OCI-LY3 (cell line): ENCODE measurements around the gene ZNF134.

Source experiments
- H2AFZ ChIP-seq: fragments of 200-600, 300-600 bp; shearing (Covaris generic); 2 replicates; pipeline ENCODE4 v1.6.0; 2014; ENCODE audit warnings: antibody characterized with exemption, low read depth, low read length
- H3K27ac ChIP-seq: fragments of 200-600, 300-600 bp; sonication (generic); 2 replicates; pipeline ENCODE4 v1.5.1; 2014; ENCODE audit warnings: mild to moderate bottlenecking, low read length, moderate library complexity, mixed read lengths
- H3K27me3 ChIP-seq: fragments of 200-600, 300-600 bp; sonication (generic); 2 replicates; pipeline ENCODE4 v1.6.1; 2014; ENCODE audit warnings: low read depth, low read length, mixed read lengths
- H3K36me3 ChIP-seq: fragments of 200-600, 300-600 bp; sonication (generic); replicated peaks from 2 replicates; pipeline ENCODE3; 2014; ENCODE audit warnings: low read depth, low read length, mixed read lengths
- H3K4me1 ChIP-seq: fragments of 300-600, 200-600 bp; sonication (generic); 2 replicates; pipeline ENCODE4 v1.6.1; 2014; ENCODE audit warnings: low read length, mixed read lengths
- H3K4me2 ChIP-seq: fragments of 200-600, 300-600 bp; sonication (generic); 2 replicates; pipeline ENCODE4 v1.6.1; 2014; ENCODE audit warnings: low read length, mixed read lengths
- H3K4me3 ChIP-seq: fragments of 300-600, 200-600 bp; sonication (generic); 2 replicates; pipeline ENCODE4 v1.5.1; 2014; ENCODE audit warnings: antibody characterized with exemption, mild to moderate bottlenecking, low read length, moderate library complexity
- H3K79me2 ChIP-seq: fragments of 300-600, 200-600 bp; shearing (Covaris generic); 2 replicates; pipeline ENCODE4 v1.6.1; 2014; ENCODE audit warnings: mild to moderate bottlenecking, low read length, mixed read lengths
- H3K9ac ChIP-seq: fragments of 300-600, 200-600 bp; shearing (Covaris generic); 2 replicates; pipeline ENCODE4 v1.6.0; 2014; ENCODE audit warnings: mild to moderate bottlenecking, low read length, moderate library complexity
- H3K9me3 ChIP-seq: fragments of 200-600, 300-600 bp; shearing (Covaris generic); 2 replicates; pipeline ENCODE4 v1.6.1; 2014; ENCODE audit warnings: low read length, mixed read lengths; ENCODE audit not compliant: insufficient read depth
- H4K20me1 ChIP-seq: fragments of 200-600, 300-600 bp; sonication (generic); 2 replicates; pipeline ENCODE4 v1.6.1; 2016; ENCODE audit warnings: low read length, mixed read lengths; ENCODE audit not compliant: insufficient read depth
- EZH2phosphoT487 ChIP-seq: fragments of 200-600 bp; shearing (Covaris generic); IDR thresholded peaks from 2 replicates; pipeline ENCODE4 v1.6.1; 2018; ENCODE audit warnings: antibody characterized with exemption, mixed run types, low read depth
- TF ChIP-seq, protein P1 (sequence below): fragments of 200-600, 300-600 bp; sonication (generic); IDR thresholded peaks from 2 replicates; pipeline ENCODE4 v1.5.1; 2014; ENCODE audit warnings: antibody characterized with exemption, low read length, low read depth

The ZNF134 gene

DNA sequence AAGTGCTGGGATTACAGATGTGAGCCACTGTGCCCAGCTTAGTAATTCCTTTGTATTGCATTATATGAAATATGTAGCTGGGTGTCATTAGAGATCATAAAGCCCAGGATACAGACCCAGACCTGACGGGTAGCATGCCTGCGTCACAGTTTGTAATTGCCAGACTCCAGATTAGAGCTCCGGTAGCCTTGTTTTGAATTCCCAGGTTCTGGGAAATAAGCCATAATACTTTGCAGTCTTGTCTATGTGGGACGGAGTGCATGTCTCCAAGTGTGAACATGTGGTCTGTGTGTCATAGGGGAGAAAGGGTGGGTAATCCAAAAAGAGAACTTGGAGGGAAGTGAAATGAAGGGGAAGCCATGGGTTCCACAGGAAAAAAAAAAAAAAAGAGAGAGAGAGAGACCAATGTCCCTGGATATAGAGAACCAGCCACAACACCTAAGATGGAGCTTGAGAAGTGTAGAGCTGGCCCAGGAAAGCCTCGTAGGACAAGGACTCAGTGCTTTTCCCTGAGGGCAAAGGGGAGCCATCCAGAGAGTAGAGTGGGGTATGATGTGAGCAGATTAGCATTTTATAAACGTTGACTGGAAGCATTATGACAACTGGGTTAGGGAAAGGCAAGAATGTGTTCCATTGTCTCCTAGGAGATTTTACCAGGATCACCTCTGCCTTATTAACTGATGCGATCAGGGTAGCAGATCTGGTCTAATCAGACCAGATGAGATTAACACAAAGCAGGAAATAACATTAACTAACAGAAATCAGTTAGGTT is 57.3 kb downstream of the ZNF134 start:
- Histone ChIP-seq H3K4me3 (no peak overlapping the region), H3K9me3 (0 out of 2 replicates have a peak, but pooled peaks cover 6% of the 10 kb centered on the region), H3K36me3 (no peaks in the 10 kb centered on the region), H3K27me3 (no peaks in the 10 kb centered on the region), H3K9ac (no peak overlapping the region), H3K79me2 (no peaks in the 10 kb centered on the region), H4K20me1 (no peaks in the 10 kb centered on the region), H3K27ac (no peak overlapping the region), H3K4me1 (no peaks in the 10 kb centered on the region), H3K4me2 (no peak overlapping the region), H2AFZ (no peak overlapping the region)
- TF ChIP-seq EZH2phosphoT487 = no peak
- TF ChIP-seq, protein P1, sequence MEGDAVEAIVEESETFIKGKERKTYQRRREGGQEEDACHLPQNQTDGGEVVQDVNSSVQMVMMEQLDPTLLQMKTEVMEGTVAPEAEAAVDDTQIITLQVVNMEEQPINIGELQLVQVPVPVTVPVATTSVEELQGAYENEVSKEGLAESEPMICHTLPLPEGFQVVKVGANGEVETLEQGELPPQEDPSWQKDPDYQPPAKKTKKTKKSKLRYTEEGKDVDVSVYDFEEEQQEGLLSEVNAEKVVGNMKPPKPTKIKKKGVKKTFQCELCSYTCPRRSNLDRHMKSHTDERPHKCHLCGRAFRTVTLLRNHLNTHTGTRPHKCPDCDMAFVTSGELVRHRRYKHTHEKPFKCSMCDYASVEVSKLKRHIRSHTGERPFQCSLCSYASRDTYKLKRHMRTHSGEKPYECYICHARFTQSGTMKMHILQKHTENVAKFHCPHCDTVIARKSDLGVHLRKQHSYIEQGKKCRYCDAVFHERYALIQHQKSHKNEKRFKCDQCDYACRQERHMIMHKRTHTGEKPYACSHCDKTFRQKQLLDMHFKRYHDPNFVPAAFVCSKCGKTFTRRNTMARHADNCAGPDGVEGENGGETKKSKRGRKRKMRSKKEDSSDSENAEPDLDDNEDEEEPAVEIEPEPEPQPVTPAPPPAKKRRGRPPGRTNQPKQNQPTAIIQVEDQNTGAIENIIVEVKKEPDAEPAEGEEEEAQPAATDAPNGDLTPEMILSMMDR = no peak

DNA sequence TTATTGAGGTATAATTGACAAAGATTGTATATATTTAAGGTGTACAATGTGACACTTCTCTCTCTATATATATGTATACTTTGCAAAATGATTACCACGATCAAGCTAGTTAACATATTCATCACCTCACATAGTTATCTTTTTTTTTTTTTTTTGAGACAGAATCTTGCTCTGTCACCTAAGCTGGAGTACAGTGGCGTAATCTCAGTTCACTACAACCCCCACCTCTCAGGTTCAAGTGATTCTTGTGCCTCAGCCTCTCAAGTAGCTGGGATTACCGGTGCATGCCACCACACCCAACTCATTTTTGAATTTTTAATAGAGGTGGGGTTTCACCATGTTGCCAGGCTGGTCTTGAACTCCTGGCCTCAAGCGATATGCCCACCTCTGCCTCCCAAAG is 58.4 kb downstream of the ZNF134 start:
- H3K4me3 ChIP-seq = no peak overlapping the region
- 0 out of 2 replicates have a peak, but pooled peaks cover 6% of the 10 kb centered on the region for H3K9me3 ChIP-seq
- no peak overlapping the region for H2AFZ ChIP-seq
- no peak overlapping the region for H3K4me2 ChIP-seq
- no peak overlapping the region for H3K9ac ChIP-seq
- no peaks in the 10 kb centered on the region for H3K27me3 ChIP-seq
- no peaks in the 10 kb centered on the region for H4K20me1 ChIP-seq
- H3K27ac ChIP-seq = no peak overlapping the region
- no peaks in the 10 kb centered on the region for H3K4me1 ChIP-seq
- H3K36me3 ChIP-seq = no peaks in the 10 kb centered on the region
- H3K79me2 ChIP-seq = no peaks in the 10 kb centered on the region
- TF ChIP-seq EZH2phosphoT487 = no peak
- TF ChIP-seq, protein P1 = no peak
